Endothelial cell of umbilical vein (primary cell): Measurements from ENCODE around the gene MAN1A2. TPM values are rescaled to one million over a fixed set of nuclear protein-coding genes. Genes with fewer than 3 reads are reported as not detected.

Experiments used
- BruUV-seq: library from RNA; stranded (reverse); fragments of 400-500 nt; replicated peaks from 2 replicates; lab custom pipeline; 2021; lab: Mats Ljungman, UMichigan
- CTCF ChIA-PET: fragments of 300-600, 350-600 bp; sonication (Branson Sonifier 250); formaldehyde crosslinking; loops from one replicate; lab custom pipeline; 2021; ENCODE audit warnings: antibody characterized with exemption, inconsistent platforms; lab: Charles Lee
- POLR2A ChIA-PET: fragments of 300-600, 350-600 bp; sonication (Branson Sonifier 250); formaldehyde crosslinking; loops from one replicate; lab custom pipeline; 2021; ENCODE audit warnings: antibody characterized with exemption, inconsistent platforms; lab: Charles Lee
- DNase-seq: peaks from one replicate; pipeline ENCODE4 v3.0.0-alpha.2; 2011; ENCODE audit warnings: low read depth, low spot score
- FAIRE-seq: peaks from 2 replicates; lab custom pipeline; 2011; peaks lifted over from hg19 to GRCh38; lab: Jason Lieb, UNC
- H2AFZ ChIP-seq: 2 replicates; pipeline ENCODE4 v1.6.0; 2012; ENCODE audit warnings: low read depth, low read length, control low read depth, inconsistent platforms
- H3K27ac ChIP-seq: 2 replicates; pipeline ENCODE4 v1.5.1; 2011; ENCODE audit warnings: low read depth, mild to moderate bottlenecking, control low read depth, low read length, moderate library complexity; ENCODE audit not compliant: insufficient read depth
- H3K27me3 ChIP-seq, 2 experiments: 2 replicates each; pipeline versions ENCODE4 v1.6.0 to v1.6.1; 2011; ENCODE audit warnings: low read length in 2 of 2, mixed read lengths in 1 of 2; ENCODE audit not compliant: control insufficient read depth in 2 of 2, insufficient read depth in 2 of 2
- H3K36me3 ChIP-seq, 2 experiments: 2 replicates in 1 of 2; 3 replicates in 1 of 2; pipeline ENCODE4 v1.5.1; 2011; ENCODE audit warnings: low read length in 2 of 2, mild to moderate bottlenecking in 1 of 2, moderate library complexity in 1 of 2; ENCODE audit not compliant: control insufficient read depth in 2 of 2, insufficient read depth in 2 of 2; ENCODE audit errors: extremely low read depth in 1 of 2
- H3K4me1 ChIP-seq: 3 replicates; pipeline ENCODE4 v1.5.1; 2011; ENCODE audit warnings: mild to moderate bottlenecking, low read length; ENCODE audit not compliant: control insufficient read depth, insufficient read depth; ENCODE audit errors: extremely low read depth
- H3K4me2 ChIP-seq: 2 replicates; pipeline ENCODE4 v1.6.1; 2011; ENCODE audit warnings: low read length, control low read depth, mixed read lengths; ENCODE audit not compliant: insufficient read depth
- H3K4me3 ChIP-seq, 3 experiments: fragments of 200-600 bp in 1 of 3; sonication (generic), shearing (Covaris generic) in 1 of 3; replicated peaks in 1 of 3; 2 replicates each; pipeline ENCODE4 v1.5.1; 2011 to 2016; ENCODE audit warnings: control low read depth in 3 of 3, low read length in 3 of 3, mild to moderate bottlenecking in 2 of 3, inconsistent platforms in 1 of 3, low read depth in 1 of 3, moderate library complexity in 1 of 3; ENCODE audit not compliant: insufficient read depth in 1 of 3
- H3K79me2 ChIP-seq: 2 replicates; pipeline ENCODE4 v1.6.0; 2012; ENCODE audit warnings: low read length, inconsistent platforms; ENCODE audit not compliant: control insufficient read depth, insufficient read depth
- H3K9ac ChIP-seq: replicated peaks from 2 replicates; pipeline ENCODE3; 2011; ENCODE audit warnings: low read length, control low read depth; ENCODE audit not compliant: insufficient read depth; ENCODE audit errors: extremely low read depth
- H3K9me1 ChIP-seq: replicated peaks from 3 replicates; pipeline ENCODE4 v1.6.0; 2011; ENCODE audit warnings: mild to moderate bottlenecking, low read length; ENCODE audit not compliant: control insufficient read depth, insufficient read depth; ENCODE audit errors: extremely low read depth
- H3K9me3 ChIP-seq: replicated peaks from 2 replicates; pipeline ENCODE4 v1.5.1; 2012; ENCODE audit warnings: low read length, inconsistent platforms; ENCODE audit not compliant: control insufficient read depth, insufficient read depth
- H4K20me1 ChIP-seq: replicated peaks from 2 replicates; pipeline ENCODE3; 2011; ENCODE audit warnings: mild to moderate bottlenecking, low read length; ENCODE audit not compliant: control insufficient read depth, insufficient read depth; ENCODE audit errors: extremely low read depth
- CTCF ChIP-seq, 2 donors: IDR thresholded peaks; 1 replicate in 1 of 2; 2 replicates in 1 of 2; pipeline ENCODE4 v1.5.1; 2011; ENCODE audit warnings: low read length in 2 of 2, mild to moderate bottlenecking in 2 of 2, moderate library complexity in 2 of 2, control low read depth in 1 of 2, inconsistent platforms in 1 of 2, low read depth in 1 of 2; ENCODE audit not compliant: insufficient read depth in 1 of 2; ENCODE audit errors: extremely low read depth in 1 of 2
- EZH2 ChIP-seq: IDR thresholded peaks from 2 replicates; pipeline ENCODE4 v1.6.1; 2012; ENCODE audit warnings: borderline replicate concordance, low read depth, mild to moderate bottlenecking, moderate library complexity, low read length, inconsistent platforms; ENCODE audit not compliant: severe bottlenecking
- FOS ChIP-seq: IDR thresholded peaks from 2 replicates; pipeline ENCODE4 v1.6.1; 2011; ENCODE audit warnings: mild to moderate bottlenecking, low read length, moderate library complexity, borderline replicate concordance; ENCODE audit not compliant: insufficient read depth
- GATA2 ChIP-seq: IDR thresholded peaks from 2 replicates; pipeline ENCODE4 v1.7.0; 2011; ENCODE audit warnings: low read depth, mild to moderate bottlenecking, moderate library complexity, mixed read lengths, low read length; ENCODE audit not compliant: insufficient read length, insufficient read depth
- JUN ChIP-seq: IDR thresholded peaks from 2 replicates; pipeline ENCODE4 v1.6.1; 2011; ENCODE audit warnings: borderline replicate concordance, low read depth; ENCODE audit not compliant: insufficient read length, insufficient read depth
- MAX ChIP-seq: IDR thresholded peaks from 2 replicates; pipeline ENCODE4 v1.6.1; 2011; ENCODE audit not compliant: insufficient read depth, insufficient read length
- MYC ChIP-seq: IDR thresholded peaks from one replicate; pipeline ENCODE4 v1.6.1; 2011; ENCODE audit warnings: mild to moderate bottlenecking, low read depth, low read length
- POLR2A ChIP-seq: IDR thresholded peaks from 2 replicates; pipeline ENCODE4 v1.6.1; 2012; ENCODE audit warnings: low read depth, mild to moderate bottlenecking, control low read depth, low read length
- POLR2AphosphoS5 ChIP-seq: IDR thresholded peaks from 2 replicates; pipeline ENCODE4 v1.6.1; 2012; ENCODE audit warnings: low read depth, mild to moderate bottlenecking, control low read depth, low read length, moderate library complexity; ENCODE audit not compliant: insufficient read depth
- dilution Hi-C: fragments of 300-500 bp; cut with MboI; formaldehyde crosslinking; loops from one replicate; pipeline ENCODE4 v1.15.0; 2019; ENCODE audit warnings: low sequenced_read_pairs; ENCODE audit not compliant: extremely low pct_ligation_motif_present
- intact Hi-C: fragments of 100-400 bp; cut with micrococcal nuclease; formaldehyde crosslinking; loops from one replicate; pipeline ENCODE4 v1.10.0; 2022
- polyA plus RNA-seq, 4 experiments: library from polyadenylated mRNA; depleted of rRNA in 3 of 4; stranded (reverse) in 3 of 4; unstranded in 1 of 4; fragments of >200 nt; gene quantifications; 2 replicates each; pipeline versions ENCODE4 v1.2.1 to v1.2.3, GENCODE V29; 2011 to 2012; ENCODE audit warnings: missing spikeins in 1 of 4
- total RNA-seq: library from RNA; stranded (reverse); gene quantifications from 2 replicates; pipeline ENCODE4 v1.2.3, GENCODE V29; 2021

Gene MAN1A2
- total and polyA plus RNA-seq, 2 donors (not counting 3 experiments of a cell fraction or from before 2014, with no cell fraction given) = 13.5 to 36.2 TPM

DNA sequence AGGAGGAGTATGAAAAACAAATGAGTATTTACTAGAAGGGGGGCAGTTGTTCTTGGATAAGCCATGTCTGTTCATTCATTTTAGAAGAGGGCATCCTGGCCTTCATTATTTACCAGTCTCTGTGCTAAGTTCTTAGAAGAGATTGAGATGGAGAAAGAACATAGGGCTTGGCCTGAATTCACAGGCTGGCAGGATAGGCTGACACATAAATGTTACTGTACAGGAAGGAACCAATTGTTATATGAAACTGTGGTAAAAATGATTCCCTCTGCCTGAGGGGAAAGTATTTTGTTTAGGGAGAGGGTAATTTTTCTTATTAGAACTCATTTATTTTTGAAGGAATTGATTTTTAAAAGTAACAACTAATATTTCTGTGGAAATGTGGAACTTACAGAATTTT is 99.5 kb downstream of the MAN1A2 start:
- DNase-seq (peak; percentile 86), FAIRE-seq (no peak)
- TF ChIP-seq FOS (peak; percentile 22), MAX (no peak)
- no peaks in the 10 kb centered on the region for H3K9me3 ChIP-seq
- H3K4me3 ChIP-seq = peak overlapping the region in 2 of 3 experiments; percentile 52 to 53
- H4K20me1 ChIP-seq = no peaks in the 10 kb centered on the region
- intact Hi-C loops (loop anchor here (1.0 to 10.0 kb wide), 4 partner anchors 98 to 402 kb away; partner anchors contain the start of genes TENT5C and TTF2), dilution Hi-C loops (no loop called here)
- BruUV-seq = no TSS peak
- peak overlapping the region; percentile 99 for H3K4me2 ChIP-seq
- peaks cover 28% of the 10 kb centered on the region for H3K4me1 ChIP-seq
- peak overlapping the region; percentile 89 for H3K27ac ChIP-seq
- H3K36me3 ChIP-seq = no peaks in the 10 kb centered on the region
- ChIA-PET CTCF (interaction anchor here (1.0 kb wide), 1 partner anchor 338 kb away, joined by 3 read pairs; no protein-coding TSS in a partner anchor), POLR2A (no interaction called here)
- no peak overlapping the region for H2AFZ ChIP-seq
- no peaks in the 10 kb centered on the region for H3K9me1 ChIP-seq
- no peaks in the 10 kb centered on the region for H3K27me3 ChIP-seq
- peak overlapping the region; percentile 77 for H3K9ac ChIP-seq
- H3K79me2 ChIP-seq = no peaks in the 10 kb centered on the region

- no peaks in the 10 kb centered on the region for H3K27me3 ChIP-seq
- H3K9me3 ChIP-seq = no peaks in the 10 kb centered on the region
- H4K20me1 ChIP-seq = no peaks in the 10 kb centered on the region
- H3K4me2 ChIP-seq = peak overlapping the region; percentile 99
- no TSS peak for BruUV-seq
- H3K4me1 ChIP-seq = peaks cover 28% of the 10 kb centered on the region
- no peaks in the 10 kb centered on the region for H3K36me3 ChIP-seq
- H3K9ac ChIP-seq = peak overlapping the region; percentile 77
- H2AFZ ChIP-seq = no peak overlapping the region
- H3K9me1 ChIP-seq = no peaks in the 10 kb centered on the region
- no peak for TF ChIP-seq POLR2AphosphoS5
- no peak for TF ChIP-seq EZH2
- no peak for TF ChIP-seq MYC
- TF ChIP-seq JUN = peak; percentile 64
- TF ChIP-seq CTCF (IDR thresholded peaks at IDR 0.05; ENCODE audit: extremely low read depth in 1 of 2, insufficient read depth in 1 of 2, low read depth in 1 of 2, low read length in 2 of 2) = no peak
- no peak for TF ChIP-seq POLR2A
- TF ChIP-seq GATA2 = peak; percentile 84
- peak; percentile 65 for TF ChIP-seq FOS
- no peak for TF ChIP-seq MAX
- peak overlapping the region; percentile 89 for H3K27ac ChIP-seq
- dilution Hi-C loops (no loop called here), intact Hi-C loops (loop anchor here (5.0 to 10.0 kb wide), 3 partner anchors 140 to 403 kb away; partner anchors contain the start of genes TENT5C and TTF2)
- ChIA-PET CTCF (interaction anchor here (0.6 to 1.0 kb wide), 8 partner anchors 9 to 400 kb away, joined by 3 to 4 read pairs (median 3); no protein-coding TSS in a partner anchor), POLR2A (no interaction called here)
- peak overlapping the region in 2 of 3 experiments; percentile 52 to 53 for H3K4me3 ChIP-seq
- FAIRE-seq (no peak), DNase-seq (peak; percentile 75)
- H3K79me2 ChIP-seq = no peaks in the 10 kb centered on the region
Observed at GRCh38 chr1:117467336-117467735, 100.1 kb downstream of the MAN1A2 start.
